ENCODE data around the gene ARHGAP44.

The ARHGAP44 gene

DNA sequence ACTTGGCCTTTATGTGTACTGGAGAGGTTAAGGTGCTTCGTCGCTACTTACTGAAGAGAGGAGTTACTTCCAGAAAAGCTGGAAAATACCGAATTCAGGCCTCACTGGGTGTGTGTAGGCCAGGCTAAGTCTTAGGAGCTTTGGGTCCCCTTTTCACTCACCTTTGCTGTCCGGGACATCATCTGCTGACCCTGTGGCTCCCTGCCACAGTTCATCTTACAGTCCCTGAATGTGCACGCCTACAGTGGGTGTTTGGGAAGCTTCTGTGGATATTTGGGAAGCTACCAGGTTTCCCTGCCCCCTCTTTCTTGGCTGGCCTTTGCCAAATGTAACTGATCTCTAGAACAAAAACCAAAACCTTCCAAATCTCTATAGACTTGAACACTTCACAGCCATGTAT lies 177.1 kb downstream of the ARHGAP44 start:
- TF ChIP-seq SPI1 (IDR thresholded peaks at IDR 0.05; ENCODE audit: borderline replicate concordance, low read depth) = no peak
- TF ChIP-seq GABPA (IDR thresholded peaks at IDR 0.05; ENCODE audit: low read depth) = no peak
- TF ChIP-seq, protein P1, sequence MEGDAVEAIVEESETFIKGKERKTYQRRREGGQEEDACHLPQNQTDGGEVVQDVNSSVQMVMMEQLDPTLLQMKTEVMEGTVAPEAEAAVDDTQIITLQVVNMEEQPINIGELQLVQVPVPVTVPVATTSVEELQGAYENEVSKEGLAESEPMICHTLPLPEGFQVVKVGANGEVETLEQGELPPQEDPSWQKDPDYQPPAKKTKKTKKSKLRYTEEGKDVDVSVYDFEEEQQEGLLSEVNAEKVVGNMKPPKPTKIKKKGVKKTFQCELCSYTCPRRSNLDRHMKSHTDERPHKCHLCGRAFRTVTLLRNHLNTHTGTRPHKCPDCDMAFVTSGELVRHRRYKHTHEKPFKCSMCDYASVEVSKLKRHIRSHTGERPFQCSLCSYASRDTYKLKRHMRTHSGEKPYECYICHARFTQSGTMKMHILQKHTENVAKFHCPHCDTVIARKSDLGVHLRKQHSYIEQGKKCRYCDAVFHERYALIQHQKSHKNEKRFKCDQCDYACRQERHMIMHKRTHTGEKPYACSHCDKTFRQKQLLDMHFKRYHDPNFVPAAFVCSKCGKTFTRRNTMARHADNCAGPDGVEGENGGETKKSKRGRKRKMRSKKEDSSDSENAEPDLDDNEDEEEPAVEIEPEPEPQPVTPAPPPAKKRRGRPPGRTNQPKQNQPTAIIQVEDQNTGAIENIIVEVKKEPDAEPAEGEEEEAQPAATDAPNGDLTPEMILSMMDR (IDR thresholded peaks at IDR 0.05; ENCODE audit: insufficient read depth, low read length) = no peak
- TF ChIP-seq POLR2AphosphoS5 (IDR thresholded peaks at IDR 0.05; ENCODE audit: low read depth) = no peak
- TF ChIP-seq, protein P2, sequence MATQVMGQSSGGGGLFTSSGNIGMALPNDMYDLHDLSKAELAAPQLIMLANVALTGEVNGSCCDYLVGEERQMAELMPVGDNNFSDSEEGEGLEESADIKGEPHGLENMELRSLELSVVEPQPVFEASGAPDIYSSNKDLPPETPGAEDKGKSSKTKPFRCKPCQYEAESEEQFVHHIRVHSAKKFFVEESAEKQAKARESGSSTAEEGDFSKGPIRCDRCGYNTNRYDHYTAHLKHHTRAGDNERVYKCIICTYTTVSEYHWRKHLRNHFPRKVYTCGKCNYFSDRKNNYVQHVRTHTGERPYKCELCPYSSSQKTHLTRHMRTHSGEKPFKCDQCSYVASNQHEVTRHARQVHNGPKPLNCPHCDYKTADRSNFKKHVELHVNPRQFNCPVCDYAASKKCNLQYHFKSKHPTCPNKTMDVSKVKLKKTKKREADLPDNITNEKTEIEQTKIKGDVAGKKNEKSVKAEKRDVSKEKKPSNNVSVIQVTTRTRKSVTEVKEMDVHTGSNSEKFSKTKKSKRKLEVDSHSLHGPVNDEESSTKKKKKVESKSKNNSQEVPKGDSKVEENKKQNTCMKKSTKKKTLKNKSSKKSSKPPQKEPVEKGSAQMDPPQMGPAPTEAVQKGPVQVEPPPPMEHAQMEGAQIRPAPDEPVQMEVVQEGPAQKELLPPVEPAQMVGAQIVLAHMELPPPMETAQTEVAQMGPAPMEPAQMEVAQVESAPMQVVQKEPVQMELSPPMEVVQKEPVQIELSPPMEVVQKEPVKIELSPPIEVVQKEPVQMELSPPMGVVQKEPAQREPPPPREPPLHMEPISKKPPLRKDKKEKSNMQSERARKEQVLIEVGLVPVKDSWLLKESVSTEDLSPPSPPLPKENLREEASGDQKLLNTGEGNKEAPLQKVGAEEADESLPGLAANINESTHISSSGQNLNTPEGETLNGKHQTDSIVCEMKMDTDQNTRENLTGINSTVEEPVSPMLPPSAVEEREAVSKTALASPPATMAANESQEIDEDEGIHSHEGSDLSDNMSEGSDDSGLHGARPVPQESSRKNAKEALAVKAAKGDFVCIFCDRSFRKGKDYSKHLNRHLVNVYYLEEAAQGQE (IDR thresholded peaks at IDR 0.05; ENCODE audit: insufficient replicate concordance, low read depth) = no peak
- Histone ChIP-seq H3K4me3 (replicated peaks; ENCODE audit: insufficient read depth, low read length) (no peak overlapping the region), H3K27me3 (ENCODE audit: insufficient read depth, poor library complexity, severe bottlenecking) (no peaks in the 10 kb centered on the region)

DNA sequence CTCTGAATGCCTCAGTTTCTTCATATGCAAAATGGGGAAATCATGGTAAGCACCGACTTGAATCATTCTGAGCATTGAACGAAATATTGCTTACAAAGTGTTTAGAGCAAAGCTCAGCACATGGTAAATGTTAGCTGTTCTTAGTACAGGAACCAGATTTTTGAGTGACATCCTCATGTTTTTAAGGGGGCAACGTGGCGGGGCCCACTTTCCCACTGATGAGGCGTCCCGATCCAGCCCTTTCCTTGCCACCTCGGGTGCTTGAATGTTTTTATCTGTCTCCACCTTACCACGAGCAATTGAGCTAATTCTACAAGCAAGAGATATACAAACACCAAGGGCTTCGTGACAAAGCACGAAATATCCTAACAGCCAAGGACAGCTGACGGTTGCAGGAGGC lies 178.7 kb downstream of the ARHGAP44 start:
- Histone ChIP-seq H3K27ac (replicated peaks) (no peak overlapping the region), H3K27me3 (ENCODE audit: insufficient read depth, poor library complexity, severe bottlenecking) (no peaks in the 10 kb centered on the region), H3K4me3 (replicated peaks; ENCODE audit: insufficient read depth, low read length) (no peak overlapping the region)
- no peak for DNase-seq (ENCODE audit: low read depth in 1 of 2, low spot score in 1 of 2)
- TF ChIP-seq POLR2AphosphoS5 (IDR thresholded peaks at IDR 0.05; ENCODE audit: low read depth) = no peak
- TF ChIP-seq, protein P1 (IDR thresholded peaks at IDR 0.05; ENCODE audit: insufficient read depth, low read length) = no peak
- TF ChIP-seq GABPA (IDR thresholded peaks at IDR 0.05; ENCODE audit: low read depth) = no peak
- TF ChIP-seq, protein P2 (IDR thresholded peaks at IDR 0.05; ENCODE audit: insufficient replicate concordance, low read depth) = no peak

More for the DNA sequence above, 177.1 kb downstream of the ARHGAP44 start:
- DNase-seq (ENCODE audit: low read depth in 1 of 2, low spot score in 1 of 2) = no peak
- no peak overlapping the region for H3K27ac ChIP-seq (replicated peaks)

DNA sequence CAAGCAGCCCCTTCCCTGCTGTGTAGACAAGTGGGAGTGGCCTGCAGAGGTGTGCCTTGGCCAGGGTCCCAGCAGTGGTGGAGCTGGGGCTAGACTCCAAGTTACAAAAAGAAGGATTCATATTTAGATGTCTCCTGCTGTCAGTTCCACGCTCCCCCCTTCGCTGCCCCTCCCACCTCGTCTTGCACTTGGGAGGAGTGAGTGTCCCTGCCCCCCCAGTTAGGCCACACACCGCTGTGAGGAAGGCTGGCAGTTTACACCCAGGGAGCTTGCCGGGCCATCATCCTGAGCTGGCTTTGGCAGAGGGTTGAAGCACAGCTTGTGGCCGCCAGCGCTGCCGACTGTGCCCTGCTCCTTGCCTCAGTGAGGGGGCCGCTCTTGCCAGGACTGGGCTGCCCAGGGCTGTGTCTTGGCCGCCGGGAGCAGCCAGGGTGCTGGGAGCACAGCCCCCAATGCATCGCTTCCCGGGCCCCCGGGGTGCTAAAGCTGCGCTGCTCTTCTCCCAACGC lies 184.3 kb downstream of the ARHGAP44 start:
- Histone ChIP-seq H3K27ac (replicated peaks) (no peak overlapping the region), H3K27me3 (ENCODE audit: insufficient read depth, poor library complexity, severe bottlenecking) (no peaks in the 10 kb centered on the region), H3K4me3 (replicated peaks; ENCODE audit: insufficient read depth, low read length) (no peak overlapping the region)
- TF ChIP-seq SPI1 (IDR thresholded peaks at IDR 0.05; ENCODE audit: borderline replicate concordance, low read depth) (no peak), POLR2AphosphoS5 (IDR thresholded peaks at IDR 0.05; ENCODE audit: low read depth) (no peak), GABPA (IDR thresholded peaks at IDR 0.05; ENCODE audit: low read depth) (no peak)
- TF ChIP-seq, protein P2 (IDR thresholded peaks at IDR 0.05; ENCODE audit: insufficient replicate concordance, low read depth) = no peak
- TF ChIP-seq, protein P1 (IDR thresholded peaks at IDR 0.05; ENCODE audit: insufficient read depth, low read length) = no peak
- no peak for DNase-seq (ENCODE audit: low read depth in 1 of 2, low spot score in 1 of 2)
